Psoas muscle (tissue), 8 donors: ENCODE data around the gene TM9SF3. TPM values are rescaled to one million over a fixed set of nuclear protein-coding genes. Genes with fewer than 3 reads are reported as not detected.

Experiments
- ATAC-seq, 4 donors: fragments of 200-7000 bp; cut with Tn5 transposase; one replicate each; pipeline ENCODE4 v1.9.1; 2020; ENCODE audit warnings: moderate library complexity in 3 of 4, mild to moderate bottlenecking in 2 of 4
- DNase-seq, 2 donors: peaks; one replicate each; pipeline ENCODE4 v3.0.0-alpha.2; 2020
- H3K27ac ChIP-seq: fragments of 200-600 bp; one replicate; pipeline ENCODE4 v1.8.0; 2022
- H3K27me3 ChIP-seq, 3 donors: fragments of 200-600 bp in 1 of 3; one replicate each; pipeline versions ENCODE4 v1.6.1 to v1.8.0; 2013 to 2022; ENCODE audit warnings: low read length in 2 of 3, mild to moderate bottlenecking in 2 of 3, moderate library complexity in 1 of 3; ENCODE audit not compliant: insufficient read depth in 3 of 3
- H3K36me3 ChIP-seq, 2 donors: fragments of 200-600 bp in 1 of 2; one replicate each; pipeline versions ENCODE4 v1.6.1 to v1.8.0; 2013 to 2022; ENCODE audit warnings: low read depth in 1 of 2, mild to moderate bottlenecking in 1 of 2, moderate library complexity in 1 of 2; ENCODE audit not compliant: insufficient read depth in 1 of 2
- H3K4me1 ChIP-seq: fragments of 200-600 bp; one replicate; pipeline ENCODE4 v1.8.0; 2022
- H3K4me3 ChIP-seq: fragments of 200-600 bp; one replicate; pipeline ENCODE4 v1.8.0; 2022; ENCODE audit warnings: mild to moderate bottlenecking
- H3K9me3 ChIP-seq: fragments of 200-600 bp; one replicate; pipeline ENCODE4 v1.8.0; 2022
- CTCF ChIP-seq: fragments of 200-600 bp; IDR thresholded peaks from one replicate; pipeline ENCODE4 v1.8.0; 2022; ENCODE audit warnings: antibody characterized with exemption
- WGBS, 3 donors: extraction: QIAGEN DNeasy Blood & Tissue Kit; methylation state at CpG; one replicate each; pipeline versions ENCODE4 v1.1.6 to v1.1.7; 2013; 5-methylcytosine and 5-hydroxymethylcytosine counted together
- intact Hi-C, 2 donors: fragments of 100-400 bp; cut with DNase I; formaldehyde crosslinking; loops; one replicate each; pipeline versions ENCODE4 v1.11.0 to v1.14.2; 2022
- polyA plus RNA-seq, 3 donors: library from polyadenylated mRNA; stranded (reverse); fragments of 200-250 nt; gene quantifications; one replicate each; pipeline ENCODE4 v1.2.3, GENCODE V29; 2013
- total RNA-seq, 4 donors: library from RNA; stranded (reverse); fragmentation: NEBNext Ultra II Directional in 2 of 4; extraction: Animal tissue kit (Norgen Biotek cat#: 25700) in 2 of 4; gene quantifications; one replicate each; pipeline versions ENCODE4 v1.2.1 to v1.2.4, GENCODE V29; 2021 to 2023
- donor health status: healthy with polysubstance abuse.
- donor health status: DM: no; HTN: no; CAD: no; lungs with moderate emphysema.
- donor health status: Bipolar disorder and iron deficiency.
- donor health status: healthy.
- donor health status: DM: yes; HTN: yes; CAD: no.
- donor health status: DM: no; HTN: no; CAD: no.
- donor health status: DM: no; HTN: no; CAD: no.
- donor health status: DM: yes; HTN: yes; CAD: no.

TM9SF3 gene
- total and polyA plus RNA-seq, 7 donors, result 14.4 to 60.6 (median 49.0) TPM

GRCh38 chr10:96494694-96495093 lies 92.1 kb downstream of the TM9SF3 start:
- 82 to 89% (median 87%) methylated on average over 4 of the region's 4 CpGs for WGBS, 3 donors
- intact Hi-C loops, result no loop called here
- Histone ChIP-seq H3K36me3 (no peaks in the 10 kb centered on the region), H3K4me1 (no peaks in the 10 kb centered on the region), H3K27me3 (no peaks in the 10 kb centered on the region), H3K9me3 (no peaks in the 10 kb centered on the region), H3K4me3 (no peak overlapping the region), H3K27ac (no peak overlapping the region)
- DNase-seq (no peak), ATAC-seq (peak in 1 of 4 donors; percentile 22)
- TF ChIP-seq CTCF, result no peak

DNA sequence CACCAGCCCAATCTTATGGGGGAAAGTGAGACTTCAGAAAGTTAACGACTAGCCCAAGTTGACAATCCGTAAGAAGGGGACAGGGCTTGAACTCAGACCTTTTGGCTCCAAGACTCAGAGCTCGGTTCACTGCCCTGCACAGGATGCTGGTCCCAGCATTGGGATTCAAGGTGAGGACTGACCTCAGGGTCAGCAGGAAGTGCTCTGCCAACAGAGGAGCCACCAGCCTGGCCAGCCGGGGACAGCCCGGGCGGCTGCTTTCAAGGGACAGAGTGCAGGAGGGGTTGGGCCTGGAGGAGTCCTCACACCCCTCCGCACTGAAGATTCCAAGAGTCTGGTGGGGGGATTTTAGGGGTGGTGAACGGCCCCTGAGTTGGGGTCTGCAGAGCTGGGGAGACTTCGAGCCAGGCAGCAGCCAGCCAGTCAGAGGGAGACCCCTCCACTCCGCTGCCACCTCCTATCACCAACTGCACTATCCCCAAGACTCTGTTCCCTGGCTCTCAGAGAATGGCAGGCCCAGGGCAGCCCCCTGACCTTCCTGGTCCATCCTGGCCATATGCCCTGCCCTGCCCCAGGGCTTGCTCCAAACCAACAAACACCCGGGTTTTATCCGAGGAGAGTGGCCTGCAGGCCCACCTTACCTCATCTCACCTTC lies 92.8 kb downstream of the TM9SF3 start:
- Histone ChIP-seq H3K9me3 (no peaks in the 10 kb centered on the region), H3K4me1 (no peaks in the 10 kb centered on the region), H3K27me3 (no peaks in the 10 kb centered on the region), H3K27ac (no peak overlapping the region), H3K4me3 (no peak overlapping the region), H3K36me3 (no peaks in the 10 kb centered on the region)
- intact Hi-C loops, result no loop called here
- 86 to 89% (median 87%) methylated on average over 12 of the region's 12 CpGs for WGBS, 3 donors
- DNase-seq, result no peak
- ATAC-seq, result no peak
- TF ChIP-seq CTCF, result no peak

- intact Hi-C loops, result no loop called here
- no peak for ATAC-seq
- no peak overlapping the region for H3K27ac ChIP-seq
Measured at GRCh38 chr10:96493254-96493653, 93.6 kb downstream of the TM9SF3 start.

DNA sequence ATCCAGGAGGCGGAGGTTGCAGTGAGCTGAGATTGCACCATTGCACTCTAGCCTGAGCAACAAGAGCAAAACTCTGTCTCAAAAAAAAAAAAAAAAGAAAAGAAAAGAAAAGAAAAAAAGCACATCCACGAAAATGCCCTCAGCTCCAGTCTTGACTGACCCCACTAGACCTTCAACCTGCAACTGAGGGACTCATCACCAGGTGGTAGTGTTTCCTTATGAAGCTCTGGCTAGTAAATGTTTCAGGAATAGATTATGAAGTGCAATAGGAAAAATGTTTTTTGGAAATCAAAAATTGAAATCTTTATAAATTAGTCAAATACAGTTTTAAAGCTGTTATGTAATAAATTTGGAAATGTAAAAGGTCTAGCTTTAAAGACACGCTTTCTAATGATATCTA lies 95.5 kb downstream of the TM9SF3 start:
- Histone ChIP-seq H3K27ac (no peak overlapping the region), H3K4me3 (no peak overlapping the region), H3K9me3 (no peaks in the 10 kb centered on the region), H3K27me3 (no peaks in the 10 kb centered on the region), H3K4me1 (no peaks in the 10 kb centered on the region), H3K36me3 (no peaks in the 10 kb centered on the region)
- TF ChIP-seq CTCF, result peak; percentile 39
- ATAC-seq (peak in 2 of 4 donors; percentile 65 to 75), DNase-seq (no peak)
- intact Hi-C loops, result no loop called here
- WGBS, 3 donors, result 69 to 74% (median 73%) methylated on average over 3 of the region's 3 CpGs

More at GRCh38 chr10:96493254-96493653, 93.6 kb downstream of the TM9SF3 start:
- TF ChIP-seq CTCF, result no peak
- Histone ChIP-seq H3K27me3 (no peaks in the 10 kb centered on the region), H3K4me1 (no peaks in the 10 kb centered on the region), H3K4me3 (no peak overlapping the region), H3K36me3 (no peaks in the 10 kb centered on the region), H3K9me3 (no peaks in the 10 kb centered on the region)
- WGBS, 3 donors, result 90 to 96% (median 95%) methylated on average over 2 of the region's 2 CpGs
- DNase-seq, result no peak
